Measurements from ENCODE around the gene VPS37B.

GRCh38 chr12:122917507-122918121 lies 21.7 kb upstream of the VPS37B start:
- TF ChIP-seq CTCF (IDR thresholded peaks at IDR 0.05 in 4 of 5, conservative IDR thresholded peaks at IDR 0.05 in 1 of 5) = no peak
- no peak for TF ChIP-seq POLR2A (IDR thresholded peaks at IDR 0.05)
